Activated naive CD4-positive, alpha-beta T cell treated with anti-CD3 and anti-CD28 coated beads, Interleukin-2, amount 50 U/mL, for 24 hours (primary cell): Measurements from ENCODE around the gene ADRA2C.
A peak's percentile ranks its signal among the peaks of the same experiment; 100 is the strongest.

Experiments used
- H3K27ac Mint-ChIP-seq: one replicate; pipeline ENCODE4 v1.8.0; 2021; ENCODE audit warnings: mild to moderate bottlenecking, mixed read lengths
- H3K27me3 Mint-ChIP-seq: one replicate; pipeline ENCODE4 v1.8.0; 2021; ENCODE audit warnings: mixed read lengths
- H3K36me3 Mint-ChIP-seq: one replicate; pipeline ENCODE4 v1.8.0; 2021; ENCODE audit warnings: mixed read lengths
- H3K4me1 Mint-ChIP-seq: one replicate; pipeline ENCODE4 v1.8.0; 2021; ENCODE audit warnings: mixed read lengths
- H3K4me3 Mint-ChIP-seq: one replicate; pipeline ENCODE4 v1.8.0; 2021; ENCODE audit warnings: mild to moderate bottlenecking, mixed read lengths
- H3K9me3 Mint-ChIP-seq: one replicate; pipeline ENCODE4 v1.8.0; 2021; ENCODE audit warnings: mixed read lengths

Gene ADRA2C

GRCh38 chr4:3765271-3766035 is 732 bp upstream of the ADRA2C start:
- H3K27ac Mint-ChIP-seq = no peak overlapping the region
- peaks cover 8% of the 10 kb centered on the region for H3K4me1 Mint-ChIP-seq
- H3K4me3 Mint-ChIP-seq = no peak overlapping the region
- H3K36me3 Mint-ChIP-seq = no peaks in the 10 kb centered on the region
- H3K9me3 Mint-ChIP-seq = no peaks in the 10 kb centered on the region
- H3K27me3 Mint-ChIP-seq = peaks cover 10% of the 10 kb centered on the region

GRCh38 chr4:3766785-3767569 is 792 bp downstream of the ADRA2C start:
- Mint-ChIP-seq H3K27me3 (peaks cover 11% of the 10 kb centered on the region), H3K4me1 (peaks cover 8% of the 10 kb centered on the region), H3K9me3 (no peaks in the 10 kb centered on the region), H3K27ac (no peak overlapping the region), H3K36me3 (no peaks in the 10 kb centered on the region), H3K4me3 (no peak overlapping the region)

DNA sequence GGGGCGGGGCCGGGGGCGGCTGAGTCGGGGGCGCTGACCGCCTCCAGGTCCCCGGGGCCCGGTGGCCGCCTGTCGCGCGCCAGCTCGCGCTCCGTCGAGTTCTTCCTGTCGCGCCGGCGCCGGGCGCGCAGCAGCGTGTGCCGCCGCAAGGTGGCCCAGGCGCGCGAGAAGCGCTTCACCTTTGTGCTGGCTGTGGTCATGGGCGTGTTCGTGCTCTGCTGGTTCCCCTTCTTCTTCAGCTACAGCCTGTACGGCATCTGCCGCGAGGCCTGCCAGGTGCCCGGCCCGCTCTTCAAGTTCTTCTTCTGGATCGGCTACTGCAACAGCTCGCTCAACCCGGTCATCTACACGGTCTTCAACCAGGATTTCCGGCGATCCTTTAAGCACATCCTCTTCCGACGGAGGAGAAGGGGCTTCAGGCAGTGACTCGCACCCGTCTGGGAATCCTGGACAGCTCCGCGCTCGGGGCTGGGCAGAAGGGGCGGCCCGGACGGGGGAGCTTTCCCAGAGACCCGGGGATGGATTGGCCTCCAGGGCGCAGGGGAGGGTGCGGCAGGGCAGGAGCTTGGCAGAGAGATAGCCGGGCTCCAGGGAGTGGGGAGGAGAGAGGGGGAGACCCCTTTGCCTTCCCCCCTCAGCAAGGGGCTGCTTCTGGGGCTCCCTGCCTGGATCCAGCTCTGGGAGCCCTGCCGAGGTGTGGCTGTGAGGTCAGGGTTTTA is 1.5 kb downstream of the ADRA2C start:
- H3K4me1 Mint-ChIP-seq = peaks cover 8% of the 10 kb centered on the region
- peaks cover 11% of the 10 kb centered on the region for H3K27me3 Mint-ChIP-seq
- no peaks in the 10 kb centered on the region for H3K9me3 Mint-ChIP-seq
- H3K27ac Mint-ChIP-seq = no peak overlapping the region
- peak overlapping the region; percentile 59 for H3K4me3 Mint-ChIP-seq
- no peaks in the 10 kb centered on the region for H3K36me3 Mint-ChIP-seq

DNA sequence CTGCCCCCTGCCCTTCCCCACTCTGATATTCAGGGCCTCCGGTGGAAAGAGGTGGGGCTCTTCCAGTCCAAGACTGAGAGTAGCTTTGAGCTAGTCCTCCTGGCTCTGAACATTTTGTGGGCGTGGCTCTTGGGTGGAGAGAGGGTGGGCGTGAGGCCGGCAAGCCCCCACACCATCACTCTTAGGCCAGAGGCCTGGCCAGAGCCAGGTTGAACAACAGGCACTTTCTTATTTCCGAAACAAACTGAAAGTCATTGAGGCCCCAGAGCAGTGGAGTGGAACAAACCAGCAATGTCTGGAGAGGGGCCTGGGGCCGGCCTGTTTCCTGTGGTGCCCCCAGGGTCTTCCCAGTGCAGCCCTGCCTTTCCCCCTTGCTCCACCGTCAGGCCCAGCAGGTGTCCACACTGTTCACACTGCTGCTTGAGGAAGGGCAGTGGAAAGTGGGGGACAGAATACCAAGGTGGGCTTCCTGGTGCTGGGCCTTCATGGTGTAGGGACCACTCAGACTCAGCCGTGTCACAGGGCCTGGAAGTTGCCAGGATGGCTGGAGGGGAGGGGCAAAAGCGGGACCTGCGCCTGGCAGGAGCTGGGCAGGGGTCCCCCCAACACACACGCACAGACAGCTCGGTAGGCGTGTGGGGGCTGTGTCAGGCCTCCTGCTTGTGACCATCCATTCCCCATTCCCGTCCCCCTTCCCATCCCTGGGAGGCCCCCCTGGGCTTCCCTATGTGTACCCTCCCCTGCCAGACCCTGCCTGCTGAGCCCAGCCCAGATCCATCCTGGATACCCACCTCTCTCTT is 2.9 kb downstream of the ADRA2C start:
- Mint-ChIP-seq H3K27ac (no peak overlapping the region), H3K4me3 (no peak overlapping the region), H3K27me3 (peaks cover 10% of the 10 kb centered on the region), H3K36me3 (no peaks in the 10 kb centered on the region), H3K4me1 (peaks cover 8% of the 10 kb centered on the region), H3K9me3 (no peaks in the 10 kb centered on the region)

DNA sequence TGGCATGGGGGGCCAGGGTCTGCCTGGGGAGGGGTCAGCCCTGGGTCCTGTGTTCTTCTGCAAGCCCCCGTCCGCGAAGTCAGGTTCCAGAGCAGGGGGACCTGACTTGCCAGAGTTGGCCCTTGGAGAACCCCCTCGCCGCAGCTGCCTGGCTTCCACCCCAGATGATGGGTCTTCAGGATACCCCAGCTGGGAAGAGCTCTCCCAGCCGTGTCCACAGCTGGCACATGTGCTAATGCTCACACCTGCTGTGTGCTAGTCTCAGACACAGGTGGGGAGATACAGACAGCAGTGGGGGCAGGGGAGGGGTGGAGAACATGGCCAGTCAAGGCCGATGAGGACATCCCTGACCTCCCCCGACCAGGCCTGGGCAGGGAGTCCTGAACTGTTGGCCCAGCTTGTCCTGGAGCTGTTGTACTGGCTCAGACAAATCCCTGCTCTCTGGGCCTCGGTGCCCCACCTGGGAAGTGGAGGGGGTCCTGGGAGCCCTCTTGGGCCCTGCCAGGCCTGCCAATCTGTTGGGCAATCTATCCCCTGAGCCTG is 3.5 kb downstream of the ADRA2C start:
- no peaks in the 10 kb centered on the region for H3K9me3 Mint-ChIP-seq
- no peak overlapping the region for H3K4me3 Mint-ChIP-seq
- H3K36me3 Mint-ChIP-seq = no peaks in the 10 kb centered on the region
- H3K27ac Mint-ChIP-seq = no peak overlapping the region
- peaks cover 8% of the 10 kb centered on the region for H3K27me3 Mint-ChIP-seq
- peaks cover 8% of the 10 kb centered on the region for H3K4me1 Mint-ChIP-seq

DNA sequence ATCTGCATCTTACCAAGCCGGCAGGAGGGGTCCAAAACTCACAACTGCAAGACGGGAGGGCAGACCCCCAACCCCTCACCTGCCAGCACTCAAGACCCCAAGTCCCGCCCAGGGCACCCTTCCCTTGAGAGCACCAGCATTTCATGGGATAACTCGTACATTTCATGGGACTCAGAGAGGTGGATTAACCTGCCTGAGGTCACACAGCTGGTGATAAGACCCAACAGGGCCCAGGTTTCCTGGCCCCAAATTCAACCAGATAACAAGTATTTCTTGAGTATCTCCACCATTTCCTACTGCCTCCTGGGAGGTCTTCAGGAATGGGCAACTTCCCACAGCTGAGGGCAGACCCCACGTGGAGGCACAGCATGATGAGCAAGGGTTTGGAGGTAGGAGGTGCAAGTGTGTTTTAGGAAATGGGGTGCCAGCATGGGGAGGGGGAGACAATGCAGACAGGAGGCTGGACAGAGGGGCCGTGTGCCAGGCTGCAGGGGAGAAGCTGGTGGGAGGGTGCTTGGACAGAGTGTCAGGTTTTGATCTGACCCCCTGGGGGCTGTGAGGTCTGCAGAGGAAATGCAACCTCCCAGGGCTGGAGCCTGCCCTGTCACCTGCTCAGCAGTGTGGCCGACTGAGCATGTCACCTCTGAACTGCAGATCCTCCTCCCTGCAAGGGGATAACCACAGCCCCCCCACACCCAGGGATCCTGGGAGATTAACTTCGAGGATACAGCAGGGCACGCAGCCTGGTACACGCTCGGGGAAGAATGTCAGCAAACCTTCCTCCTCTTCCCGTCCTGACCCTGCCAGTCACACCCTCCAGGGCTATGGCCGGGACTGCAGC is 4.4 kb downstream of the ADRA2C start:
- Mint-ChIP-seq H3K27me3 (peaks cover 8% of the 10 kb centered on the region), H3K36me3 (no peaks in the 10 kb centered on the region), H3K4me1 (peaks cover 8% of the 10 kb centered on the region), H3K9me3 (no peaks in the 10 kb centered on the region), H3K4me3 (no peak overlapping the region), H3K27ac (no peak overlapping the region)

GRCh38 chr4:3771164-3771809 is 5.1 kb downstream of the ADRA2C start:
- Mint-ChIP-seq H3K36me3 (no peaks in the 10 kb centered on the region), H3K27ac (no peak overlapping the region), H3K4me1 (peaks cover 8% of the 10 kb centered on the region), H3K4me3 (no peak overlapping the region), H3K27me3 (peaks cover 8% of the 10 kb centered on the region), H3K9me3 (no peaks in the 10 kb centered on the region)

GRCh38 chr4:3771939-3772495 is 5.8 kb downstream of the ADRA2C start:
- Mint-ChIP-seq H3K27me3 (peaks cover 4% of the 10 kb centered on the region), H3K4me3 (no peak overlapping the region), H3K4me1 (peaks cover 4% of the 10 kb centered on the region), H3K9me3 (no peaks in the 10 kb centered on the region), H3K27ac (no peak overlapping the region), H3K36me3 (no peaks in the 10 kb centered on the region)

DNA sequence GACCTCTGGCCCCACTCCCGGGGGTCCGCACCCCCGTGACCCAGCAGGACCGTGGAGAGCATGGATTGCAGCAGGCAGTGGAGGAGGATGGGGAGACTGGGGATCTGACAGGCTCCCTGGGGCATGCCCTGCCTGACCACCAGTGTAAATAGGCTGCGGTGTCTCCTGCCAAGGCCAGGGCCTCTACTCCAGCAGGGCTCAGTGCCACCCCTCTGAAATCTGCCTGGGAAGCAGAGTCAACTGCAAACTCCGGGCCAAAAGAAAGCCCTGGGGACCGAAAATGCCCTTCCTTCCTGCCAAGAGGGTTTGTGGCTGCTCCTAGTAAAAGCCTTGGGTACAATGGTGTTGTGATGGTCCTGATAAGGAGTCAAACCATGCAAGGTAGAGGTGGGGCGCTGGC is 6.4 kb downstream of the ADRA2C start:
- no peaks in the 10 kb centered on the region for H3K9me3 Mint-ChIP-seq
- H3K36me3 Mint-ChIP-seq = no peaks in the 10 kb centered on the region
- no peak overlapping the region for H3K27ac Mint-ChIP-seq
- H3K4me3 Mint-ChIP-seq = no peak overlapping the region
- H3K27me3 Mint-ChIP-seq = peaks cover 3% of the 10 kb centered on the region
- H3K4me1 Mint-ChIP-seq = peaks cover 2% of the 10 kb centered on the region

DNA sequence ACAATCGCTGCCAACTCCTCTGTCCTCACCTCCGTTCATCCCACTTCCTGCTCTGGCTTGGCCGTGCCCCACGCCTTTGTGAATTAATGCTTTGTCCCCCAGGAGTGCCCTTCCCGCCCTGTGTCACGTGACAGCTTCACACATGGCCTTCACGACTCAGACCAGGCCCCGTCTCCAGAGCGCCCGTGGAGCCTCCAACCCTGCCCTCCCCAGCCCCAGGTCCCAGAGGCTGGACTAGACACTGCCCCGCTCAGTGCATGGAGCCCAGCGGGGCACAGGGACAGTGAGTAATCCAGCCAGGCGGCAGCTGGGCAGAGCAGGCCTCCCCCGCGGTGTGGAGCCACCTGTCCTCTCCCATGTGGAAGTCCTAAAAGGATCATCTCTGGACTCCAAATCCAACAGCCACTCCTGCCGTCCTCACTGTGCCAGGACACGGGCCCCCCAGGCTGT is 7.4 kb downstream of the ADRA2C start:
- no peaks in the 10 kb centered on the region for H3K4me1 Mint-ChIP-seq

GRCh38 chr4:3774253-3774883 is 8.2 kb downstream of the ADRA2C start:
- H3K4me1 Mint-ChIP-seq = no peaks in the 10 kb centered on the region
- no peak overlapping the region for H3K4me3 Mint-ChIP-seq
- H3K27ac Mint-ChIP-seq = no peak overlapping the region
- no peaks in the 10 kb centered on the region for H3K36me3 Mint-ChIP-seq
- H3K9me3 Mint-ChIP-seq = no peaks in the 10 kb centered on the region
- peaks cover 1% of the 10 kb centered on the region for H3K27me3 Mint-ChIP-seq

More for the DNA sequence above, 7.4 kb downstream of the ADRA2C start:
- no peaks in the 10 kb centered on the region for H3K36me3 Mint-ChIP-seq
- no peak overlapping the region for H3K27ac Mint-ChIP-seq
- peaks cover 1% of the 10 kb centered on the region for H3K27me3 Mint-ChIP-seq
- H3K9me3 Mint-ChIP-seq = no peaks in the 10 kb centered on the region
- no peak overlapping the region for H3K4me3 Mint-ChIP-seq

DNA sequence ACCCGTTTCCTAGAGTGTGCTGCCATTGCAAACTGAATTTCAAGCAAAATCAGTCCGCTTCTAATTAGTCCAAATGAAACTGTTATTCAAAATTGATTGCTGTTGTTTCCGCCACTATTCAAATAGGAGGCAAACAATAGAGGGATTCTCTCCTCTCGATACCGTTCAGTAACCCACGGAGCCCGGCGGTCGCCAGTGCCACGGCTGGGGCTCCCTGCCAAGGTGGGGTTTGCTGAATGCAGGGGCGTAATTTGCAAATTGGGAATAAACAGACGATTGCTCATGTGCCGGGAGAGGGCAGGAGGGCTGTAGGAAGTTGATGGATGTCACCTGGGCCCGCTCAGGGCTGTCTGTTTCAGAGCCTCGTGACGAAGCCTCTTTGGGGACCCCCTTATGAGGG is 8.8 kb downstream of the ADRA2C start:
- peaks cover 1% of the 10 kb centered on the region for H3K27me3 Mint-ChIP-seq
- no peaks in the 10 kb centered on the region for H3K36me3 Mint-ChIP-seq
- no peaks in the 10 kb centered on the region for H3K9me3 Mint-ChIP-seq
- H3K27ac Mint-ChIP-seq = no peak overlapping the region
- H3K4me3 Mint-ChIP-seq = no peak overlapping the region
- no peaks in the 10 kb centered on the region for H3K4me1 Mint-ChIP-seq

GRCh38 chr4:3775576-3775975 is 9.4 kb downstream of the ADRA2C start:
- no peaks in the 10 kb centered on the region for H3K4me1 Mint-ChIP-seq

More at GRCh38 chr4:3775576-3775975, 9.4 kb downstream of the ADRA2C start:
- Mint-ChIP-seq H3K36me3 (no peaks in the 10 kb centered on the region), H3K27me3 (no peaks in the 10 kb centered on the region), H3K9me3 (no peaks in the 10 kb centered on the region), H3K4me3 (no peak overlapping the region), H3K27ac (no peak overlapping the region)
